ENCODE data around the gene CAPN3.

The CAPN3 gene

DNA sequence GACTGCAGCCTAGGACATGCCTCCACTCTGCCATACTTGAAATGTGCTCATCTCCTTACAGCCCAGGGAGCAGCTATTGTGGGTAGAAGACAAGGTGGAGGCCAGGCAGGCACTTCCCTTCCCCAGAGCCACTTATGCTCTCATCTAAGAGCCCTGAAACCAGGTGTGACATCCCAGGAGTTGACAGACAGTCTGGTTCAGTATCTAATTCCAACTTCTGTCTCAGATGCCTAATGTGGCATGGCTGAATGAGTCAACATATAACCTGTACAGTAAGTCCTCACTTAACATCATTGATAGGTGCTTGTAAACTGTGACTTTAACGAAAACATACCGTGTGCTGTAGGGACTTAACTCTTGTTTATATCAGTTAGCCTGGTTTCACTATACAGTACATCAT lies 1.2 kb upstream of the CAPN3 start:
- no peak for DNase-seq

DNA sequence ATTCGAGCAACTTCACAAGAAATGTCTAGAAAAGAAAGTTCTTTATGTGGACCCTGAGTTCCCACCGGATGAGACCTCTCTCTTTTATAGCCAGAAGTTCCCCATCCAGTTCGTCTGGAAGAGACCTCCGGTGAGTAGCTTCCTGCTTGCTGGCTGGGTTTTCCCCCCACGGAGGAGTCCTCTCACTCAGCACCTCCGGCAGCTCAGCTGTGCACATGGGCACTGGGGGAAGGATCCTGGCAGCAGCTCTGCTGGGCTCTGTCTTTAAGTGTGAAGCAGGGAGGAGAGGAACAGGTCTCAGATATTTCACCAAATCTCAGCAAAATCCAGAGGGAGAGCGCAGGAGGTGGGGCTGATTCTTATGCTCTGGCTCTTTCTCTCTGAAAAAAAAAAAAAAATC lies 684 bp downstream of the CAPN3 start:
- DNase-seq = no peak

DNA sequence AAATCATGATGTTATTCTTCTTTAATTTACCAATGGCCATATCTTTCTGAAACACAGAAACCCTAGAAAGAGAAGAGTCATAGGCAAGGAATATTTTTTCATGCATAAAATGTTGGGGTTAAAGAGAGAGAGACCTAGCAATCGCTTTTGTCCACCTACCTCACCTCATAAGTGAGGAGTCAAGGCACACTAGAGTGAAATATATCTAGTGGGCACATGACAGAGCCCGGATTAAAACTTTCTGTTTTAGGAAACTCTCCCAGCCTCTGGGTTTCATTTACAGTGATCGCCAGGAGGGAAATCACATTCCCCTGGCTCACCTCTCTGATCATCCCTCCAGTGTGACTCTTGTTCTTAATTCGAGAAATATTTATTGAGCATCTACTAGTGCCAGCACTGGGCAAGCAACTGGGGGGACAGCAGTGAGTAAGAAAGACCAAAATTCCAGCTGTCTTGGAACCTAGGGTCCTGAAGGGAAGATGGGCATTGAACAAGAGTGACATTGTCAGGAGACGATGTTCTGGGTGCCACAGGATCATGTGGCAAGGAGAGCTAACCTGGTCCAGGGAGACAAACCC lies 1.3 kb downstream of the CAPN3 start:
- no peak for DNase-seq

DNA sequence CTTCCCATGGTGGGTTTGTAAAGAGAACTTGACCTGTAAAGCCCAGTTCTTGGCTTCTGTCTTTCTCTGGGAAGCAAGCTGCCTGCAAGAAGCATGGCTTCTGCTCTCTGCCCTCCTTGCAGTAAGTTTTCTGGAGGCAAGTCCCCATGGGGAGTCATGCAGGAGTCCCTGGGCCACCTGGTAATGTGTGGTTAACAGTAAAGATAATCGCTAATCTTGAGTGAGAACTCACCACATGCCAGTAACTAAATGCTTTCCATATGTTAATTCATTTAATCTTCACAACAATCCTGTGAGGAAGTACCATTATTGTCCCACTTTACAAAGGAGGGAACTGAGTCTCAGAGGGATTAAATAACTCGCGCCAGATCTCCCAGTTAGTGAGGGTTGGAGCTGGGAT lies 4.2 kb downstream of the CAPN3 start:
- no peak for DNase-seq

DNA sequence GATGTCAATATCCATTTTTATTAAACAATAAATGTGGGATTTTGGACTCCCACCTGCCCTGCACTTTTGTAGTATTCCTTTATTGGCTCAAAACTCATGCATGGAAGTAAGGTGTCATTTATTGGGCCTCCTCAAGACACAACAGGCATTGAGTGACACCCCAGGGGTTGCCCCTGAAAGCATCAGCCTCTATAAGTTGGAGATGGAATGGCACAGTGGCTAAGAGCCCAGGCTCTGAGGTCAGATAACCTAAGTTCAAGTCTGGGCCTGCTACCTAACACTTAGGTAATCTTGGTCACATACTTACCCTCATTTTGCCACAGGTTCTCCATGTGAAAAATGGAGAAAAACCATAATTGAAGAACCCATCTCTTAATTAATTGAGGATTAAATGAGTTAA lies 4.6 kb downstream of the CAPN3 start:
- DNase-seq = no peak

DNA sequence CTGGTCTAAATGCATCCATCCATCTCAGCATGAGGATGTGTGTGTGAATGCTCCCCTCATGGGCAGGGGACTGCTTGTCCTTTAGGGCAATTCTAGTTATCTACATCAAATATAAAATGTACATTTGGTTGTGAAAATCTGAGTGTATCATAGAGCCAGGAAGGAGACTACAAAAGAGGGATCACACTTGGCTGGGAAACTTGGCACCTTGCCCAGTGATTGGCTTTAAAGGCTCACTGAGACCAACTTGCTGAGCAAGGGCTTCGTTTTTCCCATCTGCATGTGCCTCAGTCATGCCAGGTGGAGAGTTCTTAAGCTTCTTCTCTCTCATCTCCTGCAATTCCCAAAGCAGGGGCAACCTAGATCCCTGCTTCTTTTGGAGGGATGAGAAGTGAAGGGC lies 5.2 kb downstream of the CAPN3 start:
- no peak for DNase-seq

DNA sequence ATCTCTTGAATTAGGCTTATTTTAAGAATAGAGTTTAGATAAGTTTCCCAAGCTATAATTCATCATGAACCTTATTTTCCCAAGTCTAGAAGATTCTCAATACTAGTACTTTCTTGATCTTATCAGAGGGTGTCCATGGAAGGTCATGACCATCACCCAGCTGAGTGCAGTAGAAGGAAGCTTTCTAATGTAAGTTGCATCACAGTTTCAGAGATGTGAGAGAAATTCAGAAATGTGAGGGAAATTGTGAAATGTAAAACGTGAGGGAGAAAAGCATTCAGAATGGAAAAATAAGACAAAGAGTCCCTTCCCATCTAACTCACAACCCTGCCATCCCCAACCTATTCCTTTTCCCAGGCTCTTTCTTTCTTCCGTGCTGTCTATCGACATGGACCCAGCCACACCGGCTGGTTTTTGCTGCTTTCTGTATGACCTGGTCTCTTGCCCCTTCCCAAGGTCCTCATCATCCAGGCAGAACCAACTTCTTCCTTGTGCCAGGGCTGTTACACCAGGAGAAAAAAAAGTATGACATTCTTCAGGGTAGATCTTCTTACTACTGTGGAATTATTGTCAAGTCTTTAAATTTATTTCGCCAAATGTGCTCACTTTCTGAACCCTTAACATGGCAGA lies 6.7 kb downstream of the CAPN3 start:
- no peak for DNase-seq

DNA sequence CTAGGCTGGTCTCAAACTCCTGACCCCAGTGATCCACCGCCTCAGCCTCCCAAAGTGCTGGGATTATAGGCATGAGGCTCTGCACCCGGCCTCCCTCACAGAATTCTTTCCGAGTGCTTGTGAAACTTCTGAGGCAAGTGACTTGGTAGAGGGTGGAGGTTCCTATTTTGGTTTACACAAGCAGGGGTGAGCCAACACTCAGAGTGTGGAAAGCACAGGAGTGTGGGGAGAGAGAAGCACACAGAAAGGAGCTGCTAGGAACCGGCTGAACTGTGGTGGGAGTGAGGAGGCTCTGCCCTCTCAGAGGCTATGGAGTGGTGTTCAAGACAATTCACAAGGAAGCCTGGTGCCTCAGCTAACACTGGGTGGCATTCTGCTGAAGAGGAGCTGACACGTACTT lies 7.7 kb downstream of the CAPN3 start:
- no peak for DNase-seq

DNA sequence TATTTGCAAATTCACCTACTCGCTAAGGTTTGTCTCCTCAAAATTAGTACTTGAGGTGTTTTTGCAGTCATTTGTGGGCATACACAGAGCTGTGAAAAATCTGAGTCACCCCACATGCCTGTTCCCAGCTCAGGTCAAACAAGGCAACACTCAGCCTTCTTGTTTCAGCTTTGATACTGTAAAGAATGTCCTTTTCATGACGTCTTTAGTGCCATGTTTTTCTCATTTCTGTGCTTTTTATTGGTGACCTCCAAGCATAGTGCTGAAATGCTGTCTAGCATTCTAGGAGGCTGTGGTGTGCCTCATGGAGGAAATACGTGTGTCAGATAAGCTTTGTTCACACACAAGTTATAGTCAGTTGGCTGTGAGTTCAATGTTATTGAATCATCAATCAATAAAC lies 8.8 kb downstream of the CAPN3 start:
- DNase-seq = no peak

DNA sequence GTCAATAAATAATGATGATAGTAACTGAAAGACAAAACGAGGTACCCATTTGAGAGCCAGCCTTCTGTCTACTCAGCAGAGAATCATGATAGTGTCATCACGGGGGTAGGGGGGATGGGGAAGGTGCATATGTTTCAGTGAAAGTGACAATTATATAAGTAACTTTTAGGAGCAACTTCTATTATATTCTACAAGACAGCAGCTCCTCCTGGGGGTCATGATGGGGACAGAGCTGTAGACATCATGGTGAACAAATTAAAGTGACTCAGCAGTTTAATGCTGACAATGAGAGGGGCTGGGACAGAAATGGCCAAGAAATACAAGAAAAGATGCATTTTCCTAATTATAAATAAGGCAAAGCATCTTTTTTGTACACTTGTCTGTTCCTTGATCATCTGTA lies 11.8 kb downstream of the CAPN3 start:
- no peak for DNase-seq

DNA sequence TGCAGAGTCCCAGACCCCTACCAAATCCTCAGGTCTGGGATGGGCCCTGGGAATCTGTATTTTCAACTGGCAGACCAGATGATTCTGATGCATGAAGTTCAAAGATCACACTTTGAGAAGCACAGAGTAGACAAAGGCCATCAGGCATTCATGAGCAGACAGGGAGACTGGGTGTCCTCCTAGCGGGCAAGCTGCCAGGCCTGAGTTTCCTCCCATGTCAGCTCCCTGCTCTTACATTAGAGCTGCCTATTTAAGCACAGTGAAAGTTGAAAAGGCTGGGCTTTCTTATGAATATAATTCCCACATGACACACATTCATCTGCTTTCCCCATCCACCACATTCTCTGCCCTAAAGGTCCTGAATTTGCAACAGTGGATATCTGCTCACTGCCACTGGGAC lies 14.0 kb downstream of the CAPN3 start:
- DNase-seq = no peak

DNA sequence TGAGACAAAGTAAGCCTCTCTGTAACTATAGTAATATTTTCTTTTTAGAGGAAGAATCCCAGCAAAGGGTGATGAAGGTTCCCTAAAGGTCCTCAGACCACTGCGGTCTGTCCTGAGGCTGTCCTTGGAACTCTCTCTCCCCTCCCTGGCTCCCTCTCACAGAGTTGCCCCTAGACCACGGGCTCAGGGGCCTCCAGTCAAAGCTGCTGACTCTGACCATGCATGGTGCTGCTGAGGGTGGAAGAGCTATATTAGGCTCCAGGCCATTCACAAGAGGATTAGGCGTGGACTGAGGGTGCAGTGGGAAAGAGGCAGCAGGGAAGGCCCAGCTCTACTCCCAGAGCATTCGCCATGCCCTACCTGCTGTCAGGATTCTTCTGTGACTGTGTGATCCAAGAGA lies 14.6 kb downstream of the CAPN3 start:
- DNase-seq = no peak

DNA sequence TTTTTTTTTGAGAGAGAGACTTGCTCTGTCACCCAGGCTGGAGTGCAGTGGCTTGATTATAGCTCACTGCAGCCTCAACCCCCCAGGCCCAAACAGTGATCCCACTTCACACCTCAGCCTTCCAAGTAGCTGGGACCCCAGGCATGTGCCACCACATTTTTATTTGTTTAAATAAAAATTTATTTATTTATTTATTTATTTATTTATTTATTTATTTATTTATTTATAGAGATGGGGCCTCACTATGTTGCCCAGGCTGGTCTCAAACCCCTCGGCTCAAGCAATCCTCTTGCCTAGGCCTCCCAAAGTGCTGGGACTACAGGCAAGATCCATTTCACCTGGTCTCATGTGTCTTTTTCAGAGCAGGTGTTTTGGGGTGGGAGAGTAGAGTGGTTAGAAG lies 15.5 kb downstream of the CAPN3 start:
- DNase-seq = no peak

DNA sequence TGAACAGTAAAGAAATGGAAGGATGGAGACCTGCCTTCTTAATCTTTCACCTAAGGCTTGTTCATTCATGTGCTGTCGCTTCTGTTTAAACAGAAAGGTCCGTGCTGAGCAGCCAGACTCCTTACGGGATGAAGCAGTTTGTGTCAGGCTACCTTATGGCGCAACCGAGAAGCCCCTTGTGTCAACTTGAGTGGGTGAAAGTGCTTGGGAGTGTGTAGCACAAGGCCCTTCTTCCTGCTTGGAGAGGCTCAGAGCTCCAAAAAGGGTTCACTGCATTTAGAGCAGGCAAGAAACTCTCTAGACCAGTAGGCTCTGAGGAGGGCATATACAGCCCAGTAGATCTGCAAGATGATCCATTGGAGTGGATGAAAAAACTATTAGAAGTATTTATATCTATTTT lies 16.0 kb downstream of the CAPN3 start:
- DNase-seq = no peak

DNA sequence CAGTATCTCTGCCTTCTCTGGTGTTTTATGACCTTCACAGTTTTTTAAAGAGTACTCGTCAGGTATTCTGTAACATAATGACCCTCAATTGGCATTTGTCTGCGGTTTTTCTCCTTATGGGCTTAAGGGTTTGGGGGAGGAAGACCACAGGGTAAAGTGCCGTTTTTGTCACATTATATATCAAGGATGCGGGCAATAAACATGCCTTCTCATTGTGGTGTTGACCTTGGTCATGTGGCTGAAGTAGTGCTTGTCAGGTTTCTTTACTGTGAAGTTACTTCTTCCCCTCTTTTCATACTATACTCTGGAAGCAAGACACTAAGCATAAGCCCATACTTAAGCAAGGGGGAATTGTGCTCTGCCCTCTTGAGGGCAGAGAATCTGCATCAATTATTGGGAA lies 16.6 kb downstream of the CAPN3 start:
- DNase-seq = no peak

DNA sequence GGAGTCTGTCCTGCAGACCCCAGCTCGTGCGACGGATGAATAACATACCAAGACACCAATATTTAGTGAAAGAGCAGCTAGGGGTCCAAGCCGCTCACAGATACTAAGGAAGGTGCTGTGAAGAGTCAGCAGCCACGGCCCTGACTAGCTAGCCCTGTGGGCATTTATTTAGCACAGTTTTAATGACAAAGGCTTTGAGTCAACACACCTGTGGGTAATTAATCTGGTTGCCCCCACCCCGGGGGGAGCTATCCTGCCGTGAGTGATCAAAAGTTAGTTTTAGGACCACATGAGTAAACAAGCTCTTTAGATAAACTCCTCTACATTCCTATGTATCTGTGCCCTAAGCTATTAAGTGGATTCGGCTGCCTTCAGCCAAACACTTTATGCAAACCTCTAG lies 18.7 kb downstream of the CAPN3 start:
- DNase-seq = no peak

DNA sequence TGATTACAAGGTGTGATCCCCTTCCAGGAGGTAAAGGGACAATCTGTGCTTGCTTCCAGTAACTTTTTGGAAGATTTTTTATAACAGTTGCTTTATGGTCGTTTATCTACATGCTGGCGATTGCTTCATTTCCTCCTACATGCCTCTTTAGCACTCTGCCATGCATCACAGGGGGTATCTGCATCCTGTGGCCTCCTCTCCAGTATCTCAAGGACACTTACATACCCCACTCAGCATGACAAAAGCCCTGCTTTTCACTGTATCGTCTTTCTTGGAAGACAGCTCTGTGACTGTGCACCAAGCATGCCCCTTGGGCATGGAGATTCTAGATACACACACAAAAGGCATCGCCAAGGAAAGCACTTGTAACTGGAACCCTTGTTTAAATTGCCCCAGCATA lies 25.3 kb downstream of the CAPN3 start:
- no peak for DNase-seq

DNA sequence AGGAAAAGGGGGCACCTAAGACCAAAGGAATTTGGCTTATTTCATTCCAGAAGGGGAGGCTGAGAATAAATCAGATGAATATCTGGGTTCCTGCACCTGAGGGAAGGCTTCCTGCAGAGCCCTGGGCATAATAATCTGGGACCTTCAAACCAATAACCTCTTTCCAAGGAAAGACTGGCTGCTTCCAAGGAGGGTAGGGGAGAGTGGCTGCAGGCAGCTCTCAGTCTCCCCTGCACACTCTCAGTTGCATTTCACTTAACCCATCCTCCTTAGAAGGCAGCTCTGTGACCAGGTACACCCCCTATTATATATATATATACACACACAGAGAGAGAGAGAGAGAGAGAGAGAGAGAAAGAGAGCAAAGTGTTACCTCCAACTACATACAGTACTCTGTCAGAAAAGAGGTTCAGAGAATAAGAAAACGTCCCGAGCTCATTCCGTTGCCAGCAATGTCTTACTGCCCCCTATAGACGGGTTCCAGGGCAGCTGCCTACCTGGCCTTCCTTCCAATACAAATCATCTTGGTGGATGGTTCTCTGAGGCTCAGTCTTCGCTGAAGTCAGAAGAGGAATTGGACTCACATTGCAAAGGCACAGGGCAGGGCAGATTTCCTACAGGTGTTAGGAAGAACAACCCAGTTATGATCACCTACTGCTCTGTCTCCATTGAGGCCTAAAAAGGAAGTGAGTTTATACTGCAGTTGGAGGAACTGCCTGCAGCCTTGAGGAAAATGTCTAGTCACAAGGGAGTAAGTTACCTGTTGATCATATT lies 26.1 kb downstream of the CAPN3 start:
- DNase-seq = peak; percentile 7 to 18

DNA sequence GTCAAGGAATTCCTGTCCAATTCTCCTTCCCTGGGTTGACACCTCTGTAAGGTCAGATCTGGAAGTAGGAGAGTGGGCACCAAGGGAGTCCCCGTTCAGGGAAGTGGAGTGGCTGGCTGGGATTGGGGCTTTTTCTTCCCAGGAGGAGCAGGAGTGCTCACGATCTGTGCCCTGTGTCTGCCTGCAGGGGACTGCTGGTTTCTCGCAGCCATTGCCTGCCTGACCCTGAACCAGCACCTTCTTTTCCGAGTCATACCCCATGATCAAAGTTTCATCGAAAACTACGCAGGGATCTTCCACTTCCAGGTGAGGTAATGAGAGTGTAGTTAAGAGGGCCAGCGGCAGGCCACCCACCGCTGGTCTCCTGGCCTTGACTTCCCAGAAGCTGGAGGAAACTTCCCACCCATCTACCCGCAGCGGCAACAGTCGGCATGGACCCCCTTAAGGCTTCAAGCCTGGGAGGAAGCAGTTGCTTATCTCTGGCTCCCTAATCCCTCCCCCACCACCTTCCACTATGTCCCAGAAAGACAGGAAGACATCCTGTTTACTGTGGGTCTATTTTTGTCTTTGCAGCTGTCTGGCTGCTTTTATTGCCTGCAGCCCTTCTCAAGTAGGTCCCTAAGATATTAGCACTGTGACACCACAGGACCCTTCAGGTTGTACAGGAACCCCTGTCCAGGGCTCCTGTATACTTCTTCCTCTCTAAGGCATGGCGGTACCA lies 26.8 kb downstream of the CAPN3 start:
- DNase-seq = no peak

DNA sequence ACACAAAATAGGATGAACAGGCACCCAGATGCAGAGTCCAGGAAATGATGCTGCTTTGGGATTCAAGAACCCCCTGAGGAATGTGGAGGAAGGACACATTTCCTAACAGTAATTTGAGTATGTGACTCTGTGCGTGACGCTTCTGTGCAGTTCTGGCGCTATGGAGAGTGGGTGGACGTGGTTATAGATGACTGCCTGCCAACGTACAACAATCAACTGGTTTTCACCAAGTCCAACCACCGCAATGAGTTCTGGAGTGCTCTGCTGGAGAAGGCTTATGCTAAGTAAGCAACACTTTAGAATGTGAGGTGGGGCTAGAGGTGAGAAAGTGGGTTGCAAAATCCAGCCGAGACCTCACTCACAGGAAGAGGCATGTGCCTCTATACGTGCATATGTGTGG lies 28.3 kb downstream of the CAPN3 start:
- no peak for DNase-seq

DNA sequence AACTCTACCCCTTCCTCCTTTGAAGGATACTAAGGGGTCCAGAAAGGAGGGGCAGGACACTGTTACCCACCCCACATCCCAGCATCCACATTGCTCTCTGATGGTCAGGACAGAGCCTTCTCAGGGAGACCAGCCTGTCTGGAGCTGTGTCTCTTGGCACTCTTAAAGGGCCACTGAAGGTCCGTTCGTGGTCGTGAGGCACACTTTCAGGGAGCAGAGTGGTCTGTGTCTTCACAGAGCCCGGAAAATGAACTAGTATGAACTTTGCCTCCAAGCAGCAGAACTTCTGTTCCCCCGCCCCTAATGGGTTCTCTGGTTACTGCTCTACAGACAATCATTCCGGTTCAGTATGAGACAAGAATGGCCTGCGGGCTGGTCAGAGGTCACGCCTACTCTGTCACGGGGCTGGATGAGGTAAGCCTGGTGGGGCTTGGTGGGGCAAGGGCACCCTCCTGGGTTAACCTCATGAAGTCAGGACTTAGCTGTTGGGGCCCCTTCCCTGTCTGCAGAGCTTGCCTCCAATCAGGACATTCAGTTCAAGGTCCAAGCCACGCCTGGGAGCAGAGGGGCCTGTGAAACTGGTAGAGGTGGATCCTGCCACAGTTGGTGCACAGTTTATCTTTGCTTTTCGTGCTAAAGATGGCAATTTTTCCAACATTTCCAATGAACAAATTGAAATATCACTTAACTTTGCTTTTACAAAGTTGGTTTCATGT lies 33.2 kb downstream of the CAPN3 start:
- no peak for DNase-seq

DNA sequence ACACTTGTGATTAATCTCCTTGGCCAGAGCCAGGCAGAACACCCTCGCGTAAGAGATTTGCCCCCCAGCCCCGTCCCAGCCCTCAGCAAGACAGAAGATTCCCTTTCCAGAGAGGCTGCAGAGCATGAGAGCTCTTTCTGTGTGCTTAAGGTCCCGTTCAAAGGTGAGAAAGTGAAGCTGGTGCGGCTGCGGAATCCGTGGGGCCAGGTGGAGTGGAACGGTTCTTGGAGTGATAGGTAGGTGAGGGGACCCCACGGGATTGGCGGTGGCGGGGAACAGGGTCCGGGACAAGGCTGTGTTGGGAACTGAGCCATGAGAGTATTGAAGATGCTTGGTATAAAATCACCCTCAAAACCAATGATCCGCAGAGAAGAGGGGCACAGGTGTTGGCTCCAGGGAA lies 34.8 kb downstream of the CAPN3 start:
- no peak for DNase-seq

DNA sequence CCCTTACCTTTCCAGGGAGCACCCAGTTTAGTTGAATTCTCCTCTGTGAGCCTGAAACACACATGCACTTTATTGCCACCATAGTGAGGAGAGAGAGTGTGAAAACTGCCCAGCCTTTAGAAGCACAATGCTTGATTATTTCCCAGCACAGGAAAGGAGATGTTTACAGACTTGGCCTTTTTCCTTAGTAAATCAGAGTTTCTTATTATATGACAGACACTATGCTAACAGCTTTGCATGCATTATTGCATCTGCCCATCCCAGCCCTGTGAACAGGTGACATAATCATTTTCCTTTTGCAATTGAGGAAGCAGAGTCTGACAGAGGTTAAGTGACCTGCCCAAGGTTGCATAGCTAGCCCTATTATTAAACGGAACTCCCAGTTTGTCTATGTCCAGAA lies 36.5 kb downstream of the CAPN3 start:
- no peak for DNase-seq
